ENCODE data around the gene SORCS1.

DNA sequence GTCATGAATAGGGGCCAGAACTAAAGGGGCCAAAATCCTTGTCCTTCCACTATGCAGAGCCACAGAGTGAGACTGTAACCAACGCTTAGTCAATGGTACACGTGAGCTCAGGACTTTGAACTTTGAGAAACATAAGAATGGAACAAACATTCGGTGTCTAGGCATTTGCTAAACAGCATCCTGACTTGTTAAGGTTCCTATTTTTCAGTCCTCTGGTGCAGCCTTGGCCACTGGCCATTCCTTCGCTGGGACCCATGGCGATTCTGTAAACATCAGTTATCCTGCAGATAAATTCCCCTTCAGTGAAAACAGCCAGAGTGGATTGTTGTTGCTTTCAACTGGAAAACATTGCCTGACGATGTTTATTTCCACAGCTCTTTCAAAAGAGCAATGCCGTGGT lies 266.8 kb downstream of the SORCS1 start:
- TF ChIP-seq, protein P1, sequence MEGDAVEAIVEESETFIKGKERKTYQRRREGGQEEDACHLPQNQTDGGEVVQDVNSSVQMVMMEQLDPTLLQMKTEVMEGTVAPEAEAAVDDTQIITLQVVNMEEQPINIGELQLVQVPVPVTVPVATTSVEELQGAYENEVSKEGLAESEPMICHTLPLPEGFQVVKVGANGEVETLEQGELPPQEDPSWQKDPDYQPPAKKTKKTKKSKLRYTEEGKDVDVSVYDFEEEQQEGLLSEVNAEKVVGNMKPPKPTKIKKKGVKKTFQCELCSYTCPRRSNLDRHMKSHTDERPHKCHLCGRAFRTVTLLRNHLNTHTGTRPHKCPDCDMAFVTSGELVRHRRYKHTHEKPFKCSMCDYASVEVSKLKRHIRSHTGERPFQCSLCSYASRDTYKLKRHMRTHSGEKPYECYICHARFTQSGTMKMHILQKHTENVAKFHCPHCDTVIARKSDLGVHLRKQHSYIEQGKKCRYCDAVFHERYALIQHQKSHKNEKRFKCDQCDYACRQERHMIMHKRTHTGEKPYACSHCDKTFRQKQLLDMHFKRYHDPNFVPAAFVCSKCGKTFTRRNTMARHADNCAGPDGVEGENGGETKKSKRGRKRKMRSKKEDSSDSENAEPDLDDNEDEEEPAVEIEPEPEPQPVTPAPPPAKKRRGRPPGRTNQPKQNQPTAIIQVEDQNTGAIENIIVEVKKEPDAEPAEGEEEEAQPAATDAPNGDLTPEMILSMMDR (IDR thresholded peaks at IDR 0.05): no peak
- peak in 2 of 3 donors; percentile 24 to 60 for TF ChIP-seq POLR2AphosphoS5 (IDR thresholded peaks at IDR 0.05)
